ENCODE results near the gene POLDIP2.

- TF ChIP-seq CTCF (conservative IDR thresholded peaks at IDR 0.05 in 1 of 2, IDR thresholded peaks at IDR 0.05 in 1 of 2; ENCODE audit: low read depth in 1 of 2, low read length in 2 of 2) = no peak
- no peak for TF ChIP-seq EZH2 (IDR thresholded peaks at IDR 0.05; ENCODE audit: low read length, missing control alignments)
These were observed 9.3 kb upstream of the POLDIP2 start for GRCh38 chr17:28366605-28367004.

Measured in fibroblast of lung (primary cell).